Mesothelial cell of epicardium (in vitro differentiated cells): Measurements from ENCODE around the gene ZDHHC9. TPM values are rescaled to one million over a fixed set of nuclear protein-coding genes. Genes with fewer than 3 reads are reported as not detected.

Experiments
- DNase-seq, 2 experiments: peaks; one replicate each; pipeline ENCODE4 v3.0.0; 2021; ENCODE audit warnings: low spot score in 2 of 2; ENCODE audit not compliant: unreplicated experiment in 2 of 2
- H3K27ac Mint-ChIP-seq: 2 replicates; pipeline ENCODE4 v1.8.0; 2021; ENCODE audit warnings: mixed read lengths
- H3K27me3 Mint-ChIP-seq: 2 replicates; pipeline ENCODE4 v1.8.0; 2021; ENCODE audit warnings: low read depth, mixed read lengths
- H3K36me3 Mint-ChIP-seq: 2 replicates; pipeline ENCODE4 v1.8.0; 2021; ENCODE audit warnings: mixed read lengths
- H3K4me1 Mint-ChIP-seq: 2 replicates; pipeline ENCODE4 v1.8.0; 2021; ENCODE audit warnings: mixed read lengths
- H3K4me3 Mint-ChIP-seq: 2 replicates; pipeline ENCODE4 v1.8.0; 2021; ENCODE audit warnings: mild to moderate bottlenecking, moderate library complexity, mixed read lengths
- H3K9me3 Mint-ChIP-seq: 2 replicates; pipeline ENCODE4 v1.8.0; 2021; ENCODE audit warnings: mixed read lengths
- total RNA-seq: library from RNA; stranded (reverse); gene quantifications from 3 replicates; pipeline ENCODE4 v1.2.1, GENCODE V29; 2021
- TF ChIP-seq, protein P1 (sequence below): fragments of 200-600 bp; sonication (generic); IDR thresholded peaks from one replicate; pipeline ENCODE4 v1.5.0; 2021; ENCODE audit warnings: antibody characterized with exemption; ENCODE audit not compliant: unreplicated experiment

The ZDHHC9 gene
- total RNA-seq, 1 donor from 2014 or later: 30.2 TPM

- peaks cover 6% of the 10 kb centered on the region for H3K9me3 Mint-ChIP-seq
- DNase-seq: no peak
- H3K36me3 Mint-ChIP-seq: peaks cover 7% of the 10 kb centered on the region
- no peak overlapping the region for H3K27ac Mint-ChIP-seq
- no peaks in the 10 kb centered on the region for H3K27me3 Mint-ChIP-seq
- TF ChIP-seq, protein P1, sequence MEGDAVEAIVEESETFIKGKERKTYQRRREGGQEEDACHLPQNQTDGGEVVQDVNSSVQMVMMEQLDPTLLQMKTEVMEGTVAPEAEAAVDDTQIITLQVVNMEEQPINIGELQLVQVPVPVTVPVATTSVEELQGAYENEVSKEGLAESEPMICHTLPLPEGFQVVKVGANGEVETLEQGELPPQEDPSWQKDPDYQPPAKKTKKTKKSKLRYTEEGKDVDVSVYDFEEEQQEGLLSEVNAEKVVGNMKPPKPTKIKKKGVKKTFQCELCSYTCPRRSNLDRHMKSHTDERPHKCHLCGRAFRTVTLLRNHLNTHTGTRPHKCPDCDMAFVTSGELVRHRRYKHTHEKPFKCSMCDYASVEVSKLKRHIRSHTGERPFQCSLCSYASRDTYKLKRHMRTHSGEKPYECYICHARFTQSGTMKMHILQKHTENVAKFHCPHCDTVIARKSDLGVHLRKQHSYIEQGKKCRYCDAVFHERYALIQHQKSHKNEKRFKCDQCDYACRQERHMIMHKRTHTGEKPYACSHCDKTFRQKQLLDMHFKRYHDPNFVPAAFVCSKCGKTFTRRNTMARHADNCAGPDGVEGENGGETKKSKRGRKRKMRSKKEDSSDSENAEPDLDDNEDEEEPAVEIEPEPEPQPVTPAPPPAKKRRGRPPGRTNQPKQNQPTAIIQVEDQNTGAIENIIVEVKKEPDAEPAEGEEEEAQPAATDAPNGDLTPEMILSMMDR: no peak
- no peak overlapping the region for H3K4me3 Mint-ChIP-seq
- peaks cover 4% of the 10 kb centered on the region for H3K4me1 Mint-ChIP-seq
Measured at GRCh38 chrX:129797251-129797906, 46.3 kb downstream of the ZDHHC9 start.

DNA sequence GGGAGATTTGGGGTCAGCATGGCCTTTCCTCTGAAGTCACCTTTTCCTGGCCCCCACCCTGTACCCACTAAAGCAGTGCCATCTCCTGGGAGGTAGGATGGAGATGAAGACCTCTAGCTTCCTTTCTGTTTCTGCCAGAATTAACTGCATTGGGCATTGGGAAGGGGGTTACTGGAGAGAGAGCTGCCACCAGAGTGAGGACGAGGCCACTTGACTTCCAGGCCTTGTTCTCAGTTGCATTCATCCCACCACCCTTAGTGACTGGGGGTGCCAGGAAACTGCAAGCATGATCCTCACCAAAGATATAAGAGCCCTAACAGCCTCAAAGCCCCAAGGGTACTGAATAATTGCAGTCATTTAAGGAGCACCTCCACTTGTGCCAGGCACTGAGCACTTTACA is 48.1 kb downstream of the ZDHHC9 start:
- no peak overlapping the region for H3K27ac Mint-ChIP-seq
- H3K36me3 Mint-ChIP-seq: peaks cover 7% of the 10 kb centered on the region
- DNase-seq: no peak
- no peak overlapping the region for H3K4me3 Mint-ChIP-seq
- peaks cover 6% of the 10 kb centered on the region for H3K9me3 Mint-ChIP-seq
- no peaks in the 10 kb centered on the region for H3K27me3 Mint-ChIP-seq
- TF ChIP-seq, protein P1: no peak
- H3K4me1 Mint-ChIP-seq: peaks cover 4% of the 10 kb centered on the region

DNA sequence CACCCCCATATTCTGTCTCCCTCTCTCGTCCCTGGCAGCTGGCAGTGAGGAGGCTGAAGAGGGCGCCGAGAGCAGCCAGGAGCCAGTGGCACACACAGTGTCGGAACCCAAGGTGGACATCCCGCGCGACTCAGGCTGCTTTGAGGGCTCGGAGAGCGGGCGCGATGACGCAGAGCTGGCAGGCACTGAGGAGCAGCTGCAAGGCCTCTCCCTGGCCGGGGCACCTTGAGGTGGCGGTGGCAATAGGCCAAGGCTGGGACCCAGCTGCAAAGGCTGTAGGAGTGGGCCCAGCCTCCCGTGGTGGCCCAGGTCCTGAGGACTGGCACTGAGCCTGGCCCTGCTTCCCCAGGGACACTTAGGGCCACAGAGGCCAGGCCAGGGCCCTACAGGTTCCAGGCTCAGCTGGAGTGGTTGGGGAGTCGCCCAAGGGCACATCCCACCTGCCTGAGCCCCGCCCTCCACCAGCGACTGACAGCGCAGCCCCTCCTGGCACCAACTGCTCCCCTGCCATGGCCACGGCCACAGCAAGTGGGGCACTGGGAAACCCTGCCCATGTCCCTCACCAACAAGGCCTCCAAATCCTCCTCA is 50.0 kb downstream of the ZDHHC9 start:
- no peak for DNase-seq
- Mint-ChIP-seq H3K27me3 (no peaks in the 10 kb centered on the region), H3K27ac (no peak overlapping the region), H3K4me3 (no peak overlapping the region), H3K36me3 (peaks cover 4% of the 10 kb centered on the region), H3K4me1 (no peaks in the 10 kb centered on the region), H3K9me3 (no peaks in the 10 kb centered on the region)
- TF ChIP-seq, protein P1: no peak

- no peaks in the 10 kb centered on the region for H3K27me3 Mint-ChIP-seq
- no peak overlapping the region for H3K27ac Mint-ChIP-seq
- TF ChIP-seq, protein P1: no peak
- no peaks in the 10 kb centered on the region for H3K36me3 Mint-ChIP-seq
- peaks cover 4% of the 10 kb centered on the region for H3K9me3 Mint-ChIP-seq
- no peak for DNase-seq
- no peaks in the 10 kb centered on the region for H3K4me1 Mint-ChIP-seq
- no peak overlapping the region for H3K4me3 Mint-ChIP-seq
Measured at GRCh38 chrX:129792586-129793291, 50.9 kb downstream of the ZDHHC9 start.

DNA sequence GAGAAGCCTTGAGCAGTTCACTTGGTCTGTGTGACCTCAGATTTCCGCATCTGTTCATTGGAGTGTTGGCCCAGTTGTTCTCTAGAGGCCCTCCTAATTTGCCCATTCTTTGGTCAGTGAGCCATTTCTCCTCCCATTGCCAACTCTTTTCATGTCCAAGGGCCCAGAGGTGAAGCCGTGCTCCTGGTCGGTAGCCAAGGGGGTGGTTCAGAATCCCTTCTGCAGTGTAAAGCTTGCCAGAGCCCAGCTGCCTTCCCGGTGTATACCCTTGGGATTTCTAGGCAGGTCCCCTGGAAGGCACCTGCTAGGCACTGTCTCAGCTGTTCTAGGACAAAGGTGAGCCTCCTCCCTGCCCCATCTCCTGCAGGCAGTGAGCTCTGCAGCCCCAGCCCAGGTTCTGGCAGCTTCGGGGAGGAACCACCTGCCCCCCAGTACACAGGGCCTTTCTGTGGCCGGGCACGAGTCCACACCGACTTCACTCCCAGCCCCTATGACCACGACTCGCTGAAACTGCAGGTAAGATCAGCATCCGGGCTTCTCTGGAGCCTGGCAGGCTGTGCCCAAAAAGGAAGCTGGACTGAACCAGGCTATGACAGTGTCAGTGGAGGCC is 51.6 kb downstream of the ZDHHC9 start:
- H3K4me1 Mint-ChIP-seq: no peaks in the 10 kb centered on the region
- H3K27me3 Mint-ChIP-seq: no peaks in the 10 kb centered on the region
- H3K27ac Mint-ChIP-seq: no peak overlapping the region
- DNase-seq: no peak
- TF ChIP-seq, protein P1: no peak
- no peaks in the 10 kb centered on the region for H3K36me3 Mint-ChIP-seq
- H3K9me3 Mint-ChIP-seq: peaks cover 4% of the 10 kb centered on the region
- H3K4me3 Mint-ChIP-seq: no peak overlapping the region
